ENCODE data around the gene NDE1. TPM values are rescaled to one million over a fixed set of nuclear protein-coding genes. Genes with fewer than 3 reads are reported as not detected.
"Not testable (repeated sequence)": the region's sequence is repeated elsewhere in the genome, so short reads cannot be mapped to it uniquely, and the experiment has no call there.

Gene NDE1
- total and polyA plus RNA-seq, 12 donors = 3.1 to 21.6 (median 14.7) TPM

DNA sequence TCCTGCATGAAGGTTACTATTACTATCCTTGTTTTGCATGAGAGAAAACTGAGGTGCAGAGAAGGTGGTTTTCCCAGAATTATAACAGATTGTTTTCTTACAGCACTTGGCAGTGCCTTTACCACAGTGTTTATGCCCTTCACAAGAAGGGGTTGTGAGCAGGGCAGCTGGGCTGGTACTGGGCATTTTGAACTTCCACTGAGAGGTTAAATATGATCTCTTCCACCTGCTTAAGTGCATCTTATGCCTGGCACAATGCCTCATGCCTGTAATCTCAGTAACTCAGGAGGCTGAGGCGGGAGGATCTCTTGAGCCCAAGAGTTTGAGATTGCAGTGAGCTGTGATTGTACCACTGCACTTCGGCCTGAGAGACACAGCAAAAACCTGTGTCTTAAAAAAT lies 36.2 kb downstream of the NDE1 start:
- WGBS, 4 donors = 90 to 100% (median 97%) methylated on average over 2 of the region's 2 CpGs
- TF ChIP-seq, protein P1, sequence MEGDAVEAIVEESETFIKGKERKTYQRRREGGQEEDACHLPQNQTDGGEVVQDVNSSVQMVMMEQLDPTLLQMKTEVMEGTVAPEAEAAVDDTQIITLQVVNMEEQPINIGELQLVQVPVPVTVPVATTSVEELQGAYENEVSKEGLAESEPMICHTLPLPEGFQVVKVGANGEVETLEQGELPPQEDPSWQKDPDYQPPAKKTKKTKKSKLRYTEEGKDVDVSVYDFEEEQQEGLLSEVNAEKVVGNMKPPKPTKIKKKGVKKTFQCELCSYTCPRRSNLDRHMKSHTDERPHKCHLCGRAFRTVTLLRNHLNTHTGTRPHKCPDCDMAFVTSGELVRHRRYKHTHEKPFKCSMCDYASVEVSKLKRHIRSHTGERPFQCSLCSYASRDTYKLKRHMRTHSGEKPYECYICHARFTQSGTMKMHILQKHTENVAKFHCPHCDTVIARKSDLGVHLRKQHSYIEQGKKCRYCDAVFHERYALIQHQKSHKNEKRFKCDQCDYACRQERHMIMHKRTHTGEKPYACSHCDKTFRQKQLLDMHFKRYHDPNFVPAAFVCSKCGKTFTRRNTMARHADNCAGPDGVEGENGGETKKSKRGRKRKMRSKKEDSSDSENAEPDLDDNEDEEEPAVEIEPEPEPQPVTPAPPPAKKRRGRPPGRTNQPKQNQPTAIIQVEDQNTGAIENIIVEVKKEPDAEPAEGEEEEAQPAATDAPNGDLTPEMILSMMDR (IDR thresholded peaks at IDR 0.05) = no peak
- no peak for TF ChIP-seq POLR2A (IDR thresholded peaks at IDR 0.05)
- H3K27ac ChIP-seq = no peak overlapping the region
- DNase-seq = no peak
- H3K4me3 ChIP-seq = no peak overlapping the region
- H3K27me3 ChIP-seq = no peaks in the 10 kb centered on the region
- peaks cover 0 to 33% of the 10 kb centered on the region in 2 donors for H3K36me3 ChIP-seq (replicated peaks in 1 of 2)
- H3K4me1 ChIP-seq (replicated peaks in 1 of 2) = peaks cover 9 to 10% of the 10 kb centered on the region in 2 donors
- intact Hi-C loops (cut with DNase I) = no loop called here
- no peaks in the 10 kb centered on the region for H3K9me3 ChIP-seq (replicated peaks in 1 of 3)

DNA sequence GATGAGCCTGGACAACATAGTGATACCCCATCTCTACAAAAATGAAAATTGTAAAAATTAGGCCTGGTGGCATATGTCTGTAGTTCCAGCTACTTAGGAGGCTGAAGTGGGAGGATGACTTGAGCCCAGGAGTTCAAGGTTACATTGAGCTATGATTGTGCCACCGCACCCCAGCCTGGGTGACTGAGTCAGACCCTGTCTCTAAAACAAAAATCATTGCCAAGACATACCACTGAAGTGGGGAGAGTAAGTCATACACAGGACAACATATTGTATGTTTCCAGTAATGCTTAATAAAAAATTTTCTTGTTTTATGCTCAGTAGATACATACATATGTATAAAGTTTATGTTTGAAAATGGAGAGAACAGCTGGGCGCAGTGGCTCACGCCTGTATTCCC lies 39.2 kb downstream of the NDE1 start:
- peak overlapping the region in 1 of 5 donors; percentile 19 for H3K27ac ChIP-seq
- peaks cover 0 to 56% of the 10 kb centered on the region in 2 donors for H3K36me3 ChIP-seq (replicated peaks in 1 of 2)
- intact Hi-C loops (cut with DNase I) = no loop called here
- no peaks in the 10 kb centered on the region for H3K27me3 ChIP-seq
- TF ChIP-seq, protein P1 (IDR thresholded peaks at IDR 0.05) = no peak
- TF ChIP-seq POLR2A (IDR thresholded peaks at IDR 0.05) = no peak
- H3K9me3 ChIP-seq (replicated peaks in 1 of 3) = no peaks in the 10 kb centered on the region
- peaks cover 0 to 6% of the 10 kb centered on the region in 2 donors for H3K4me1 ChIP-seq (replicated peaks in 1 of 2)
- WGBS, 4 donors = 81 to 84% (median 83%) methylated on average over 3 of the region's 3 CpGs
- H3K4me3 ChIP-seq = no peak overlapping the region
- DNase-seq = peak in 6 of 7 donors; percentile 50 to 64 (median 58)

DNA sequence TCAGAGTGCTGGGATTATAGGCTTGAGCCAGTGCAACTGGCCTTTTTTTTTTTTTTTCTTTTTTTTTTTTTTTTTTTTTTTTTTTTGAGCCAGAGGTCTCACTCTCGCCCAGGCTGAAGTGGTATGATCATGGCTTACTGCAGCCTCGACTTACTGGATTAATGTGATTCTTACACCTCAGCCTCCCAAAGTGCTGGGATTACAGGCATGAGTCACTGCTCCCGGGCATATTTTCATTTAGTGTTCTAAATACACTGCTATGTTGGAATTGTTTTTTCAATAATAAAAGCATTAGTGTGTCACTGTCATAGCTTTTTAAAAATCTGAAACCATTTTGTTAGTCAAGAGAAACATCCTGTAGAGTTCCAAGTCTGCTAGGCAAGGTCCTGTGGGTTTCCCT lies 40.3 kb downstream of the NDE1 start:
- TF ChIP-seq, protein P1 (IDR thresholded peaks at IDR 0.05) = no peak
- TF ChIP-seq POLR2A (IDR thresholded peaks at IDR 0.05) = no peak
- 75 to 91% (median 77%) methylated on average over 3 of the region's 3 CpGs for whole genome bisulfite sequencing, 4 donors
- DNase-seq = no peak
- no peaks in the 10 kb centered on the region for H3K9me3 ChIP-seq (replicated peaks in 1 of 3)
- no peak overlapping the region for H3K27ac ChIP-seq
- peaks cover 0 to 6% of the 10 kb centered on the region in 2 donors for H3K4me1 ChIP-seq (replicated peaks in 1 of 2)
- peaks cover 0 to 61% of the 10 kb centered on the region in 2 donors for H3K36me3 ChIP-seq (replicated peaks in 1 of 2)
- intact Hi-C loops (cut with DNase I) = no loop called here
- H3K27me3 ChIP-seq = no peaks in the 10 kb centered on the region
- no peak overlapping the region for H3K4me3 ChIP-seq

DNA sequence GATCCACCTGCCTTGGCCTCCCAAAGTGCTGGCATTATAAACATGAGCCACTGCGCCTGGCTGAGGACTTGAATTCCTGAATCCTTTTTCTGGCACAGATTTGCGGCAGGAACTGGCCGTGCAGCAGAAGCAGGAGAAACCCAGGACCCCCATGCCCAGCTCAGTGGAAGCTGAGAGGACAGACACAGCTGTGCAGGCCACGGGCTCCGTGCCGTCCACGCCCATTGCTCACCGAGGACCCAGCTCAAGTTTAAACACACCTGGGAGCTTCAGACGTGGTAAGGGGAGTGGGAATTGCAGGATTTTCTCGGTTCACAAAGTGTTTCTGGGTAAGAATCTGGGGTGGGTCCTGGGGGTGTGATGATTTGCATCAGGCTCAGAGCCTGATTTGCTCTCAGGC lies 41.0 kb downstream of the NDE1 start:
- 92 to 97% (median 96%) methylated on average over 3 to 10 of the region's 10 CpGs for WGBS, 4 donors
- H3K9me3 ChIP-seq (replicated peaks in 1 of 3) = no peaks in the 10 kb centered on the region
- intact Hi-C loops (cut with DNase I) = no loop called here
- H3K4me1 ChIP-seq (replicated peaks in 1 of 2) = peaks cover 0 to 6% of the 10 kb centered on the region in 2 donors
- H3K27ac ChIP-seq = no peak overlapping the region
- TF ChIP-seq POLR2A (IDR thresholded peaks at IDR 0.05) = no peak
- TF ChIP-seq, protein P1 (IDR thresholded peaks at IDR 0.05) = no peak
- H3K27me3 ChIP-seq = no peaks in the 10 kb centered on the region
- H3K4me3 ChIP-seq = no peak overlapping the region
- no peak for DNase-seq
- peaks cover 0 to 57% of the 10 kb centered on the region in 2 donors for H3K36me3 ChIP-seq (replicated peaks in 1 of 2)

DNA sequence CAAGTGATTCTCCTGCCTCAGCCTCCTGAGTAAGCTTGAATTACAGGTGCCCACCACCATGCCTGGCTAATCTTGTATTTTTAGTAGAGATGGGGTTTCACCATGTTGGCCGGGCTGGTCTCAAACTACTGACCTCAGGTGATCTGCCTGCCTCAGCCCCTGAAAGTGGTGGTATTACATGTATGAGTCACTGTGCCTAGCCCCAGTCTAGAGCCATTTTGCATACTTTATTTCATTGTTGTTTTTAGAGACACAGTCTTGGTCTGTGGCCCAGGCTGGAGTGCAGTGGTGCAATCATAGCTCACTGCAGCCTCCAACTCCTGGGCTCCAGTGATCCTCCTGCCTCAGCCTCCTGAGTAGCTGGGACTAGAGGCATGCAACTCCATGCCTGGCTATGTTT lies 42.5 kb downstream of the NDE1 start:
- H3K9me3 ChIP-seq (replicated peaks in 1 of 3); H3K4me1 ChIP-seq (replicated peaks in 1 of 2); H3K4me3 ChIP-seq; H3K27ac ChIP-seq; DNase-seq; intact Hi-C loops (cut with DNase I); H3K27me3 ChIP-seq: not testable (repeated sequence)
- peaks cover 0 to 61% of the 10 kb centered on the region in 2 donors for H3K36me3 ChIP-seq (replicated peaks in 1 of 2)
- 94 to 100% (median 100%) methylated on average over 1 of the region's 1 CpG for WGBS, 4 donors
